ENCODE results near the gene KHK.

DNA sequence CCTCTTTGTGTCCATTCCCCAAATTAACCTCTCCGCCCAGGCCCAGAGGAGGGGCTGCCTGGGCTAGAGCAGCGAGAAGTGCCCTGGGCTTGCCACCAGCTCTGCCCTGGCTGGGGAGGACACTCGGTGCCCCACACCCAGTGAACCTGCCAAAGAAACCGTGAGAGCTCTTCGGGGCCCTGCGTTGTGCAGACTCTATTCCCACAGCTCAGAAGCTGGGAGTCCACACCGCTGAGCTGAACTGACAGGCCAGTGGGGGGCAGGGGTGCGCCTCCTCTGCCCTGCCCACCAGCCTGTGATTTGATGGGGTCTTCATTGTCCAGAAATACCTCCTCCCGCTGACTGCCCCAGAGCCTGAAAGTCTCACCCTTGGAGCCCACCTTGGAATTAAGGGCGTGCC lies 13.5 kb downstream of the KHK start:
- TF ChIP-seq, protein P1, sequence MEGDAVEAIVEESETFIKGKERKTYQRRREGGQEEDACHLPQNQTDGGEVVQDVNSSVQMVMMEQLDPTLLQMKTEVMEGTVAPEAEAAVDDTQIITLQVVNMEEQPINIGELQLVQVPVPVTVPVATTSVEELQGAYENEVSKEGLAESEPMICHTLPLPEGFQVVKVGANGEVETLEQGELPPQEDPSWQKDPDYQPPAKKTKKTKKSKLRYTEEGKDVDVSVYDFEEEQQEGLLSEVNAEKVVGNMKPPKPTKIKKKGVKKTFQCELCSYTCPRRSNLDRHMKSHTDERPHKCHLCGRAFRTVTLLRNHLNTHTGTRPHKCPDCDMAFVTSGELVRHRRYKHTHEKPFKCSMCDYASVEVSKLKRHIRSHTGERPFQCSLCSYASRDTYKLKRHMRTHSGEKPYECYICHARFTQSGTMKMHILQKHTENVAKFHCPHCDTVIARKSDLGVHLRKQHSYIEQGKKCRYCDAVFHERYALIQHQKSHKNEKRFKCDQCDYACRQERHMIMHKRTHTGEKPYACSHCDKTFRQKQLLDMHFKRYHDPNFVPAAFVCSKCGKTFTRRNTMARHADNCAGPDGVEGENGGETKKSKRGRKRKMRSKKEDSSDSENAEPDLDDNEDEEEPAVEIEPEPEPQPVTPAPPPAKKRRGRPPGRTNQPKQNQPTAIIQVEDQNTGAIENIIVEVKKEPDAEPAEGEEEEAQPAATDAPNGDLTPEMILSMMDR (IDR thresholded peaks at IDR 0.05; ENCODE audit: insufficient read depth, low read length): no peak
- TF ChIP-seq, protein P2, sequence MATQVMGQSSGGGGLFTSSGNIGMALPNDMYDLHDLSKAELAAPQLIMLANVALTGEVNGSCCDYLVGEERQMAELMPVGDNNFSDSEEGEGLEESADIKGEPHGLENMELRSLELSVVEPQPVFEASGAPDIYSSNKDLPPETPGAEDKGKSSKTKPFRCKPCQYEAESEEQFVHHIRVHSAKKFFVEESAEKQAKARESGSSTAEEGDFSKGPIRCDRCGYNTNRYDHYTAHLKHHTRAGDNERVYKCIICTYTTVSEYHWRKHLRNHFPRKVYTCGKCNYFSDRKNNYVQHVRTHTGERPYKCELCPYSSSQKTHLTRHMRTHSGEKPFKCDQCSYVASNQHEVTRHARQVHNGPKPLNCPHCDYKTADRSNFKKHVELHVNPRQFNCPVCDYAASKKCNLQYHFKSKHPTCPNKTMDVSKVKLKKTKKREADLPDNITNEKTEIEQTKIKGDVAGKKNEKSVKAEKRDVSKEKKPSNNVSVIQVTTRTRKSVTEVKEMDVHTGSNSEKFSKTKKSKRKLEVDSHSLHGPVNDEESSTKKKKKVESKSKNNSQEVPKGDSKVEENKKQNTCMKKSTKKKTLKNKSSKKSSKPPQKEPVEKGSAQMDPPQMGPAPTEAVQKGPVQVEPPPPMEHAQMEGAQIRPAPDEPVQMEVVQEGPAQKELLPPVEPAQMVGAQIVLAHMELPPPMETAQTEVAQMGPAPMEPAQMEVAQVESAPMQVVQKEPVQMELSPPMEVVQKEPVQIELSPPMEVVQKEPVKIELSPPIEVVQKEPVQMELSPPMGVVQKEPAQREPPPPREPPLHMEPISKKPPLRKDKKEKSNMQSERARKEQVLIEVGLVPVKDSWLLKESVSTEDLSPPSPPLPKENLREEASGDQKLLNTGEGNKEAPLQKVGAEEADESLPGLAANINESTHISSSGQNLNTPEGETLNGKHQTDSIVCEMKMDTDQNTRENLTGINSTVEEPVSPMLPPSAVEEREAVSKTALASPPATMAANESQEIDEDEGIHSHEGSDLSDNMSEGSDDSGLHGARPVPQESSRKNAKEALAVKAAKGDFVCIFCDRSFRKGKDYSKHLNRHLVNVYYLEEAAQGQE (IDR thresholded peaks at IDR 0.05; ENCODE audit: insufficient replicate concordance, low read depth): no peak
- TF ChIP-seq GABPA (IDR thresholded peaks at IDR 0.05; ENCODE audit: low read depth) (no peak), POLR2AphosphoS5 (IDR thresholded peaks at IDR 0.05; ENCODE audit: low read depth) (no peak), SPI1 (IDR thresholded peaks at IDR 0.05; ENCODE audit: borderline replicate concordance, low read depth) (no peak)

All from HL-60 (cell line).